CD4-positive, CD25-positive, alpha-beta regulatory T cell (primary cell): ENCODE results near the gene QPRT. TPM values are rescaled to one million over a fixed set of nuclear protein-coding genes. Genes with fewer than 3 reads are reported as not detected.
A peak's percentile ranks its signal among the peaks of the same experiment; 100 is the strongest.
"Not testable (repeated sequence)": the region's sequence is repeated elsewhere in the genome, so short reads cannot be mapped to it uniquely, and the experiment has no call there.

ENCODE experiments used
- ATAC-seq, 2 donors: fragments of 150-1000 bp; cut with Tn5 transposase; one replicate each; pipeline ENCODE4 v1.10.0; 2021; ENCODE audit warnings: low read depth in 2 of 2, moderate number of reproducible peaks in 2 of 2, moderate library complexity in 1 of 2
- DNase-seq, 3 donors: peaks; one replicate each; pipeline versions ENCODE4 v3.0.0 to v3.0.0-alpha.2; 2012 to 2022; ENCODE audit warnings: mixed read lengths in 1 of 3
- H3K27ac ChIP-seq: one replicate; pipeline ENCODE4 v1.7.0; 2013; ENCODE audit warnings: mild to moderate bottlenecking, low read length; ENCODE audit not compliant: insufficient read depth, poor library complexity, severe bottlenecking
- H3K27me3 ChIP-seq: one replicate; pipeline ENCODE4 v1.7.0; 2013; ENCODE audit warnings: low read length; ENCODE audit not compliant: control insufficient read depth, insufficient read depth
- H3K36me3 ChIP-seq: one replicate; pipeline ENCODE4 v1.7.0; 2013; ENCODE audit warnings: mild to moderate bottlenecking, low read length, moderate library complexity; ENCODE audit not compliant: control insufficient read depth, insufficient read depth
- H3K4me1 ChIP-seq: 2 replicates; pipeline ENCODE4 v1.7.0; 2013; ENCODE audit warnings: mild to moderate bottlenecking, low read length; ENCODE audit not compliant: insufficient read depth, control insufficient read depth, poor library complexity, severe bottlenecking
- H3K4me3 ChIP-seq: one replicate; pipeline ENCODE4 v1.7.0; 2013; ENCODE audit warnings: low read depth, mild to moderate bottlenecking, low read length, moderate library complexity
- H3K9me3 ChIP-seq, 2 experiments: 1 replicate in 1 of 2; 2 replicates in 1 of 2; pipeline ENCODE4 v1.7.0; 2013; ENCODE audit warnings: low read length in 2 of 2, mild to moderate bottlenecking in 1 of 2, moderate library complexity in 1 of 2; ENCODE audit not compliant: control insufficient read depth in 2 of 2
- H3K27ac Mint-ChIP-seq, 3 donors: one replicate each; pipeline ENCODE4 v1.8.0; 2020 to 2022; ENCODE audit warnings: mild to moderate bottlenecking in 3 of 3, mixed read lengths in 3 of 3, moderate library complexity in 2 of 3
- H3K27me3 Mint-ChIP-seq: one replicate; pipeline ENCODE4 v1.8.0; 2022; ENCODE audit warnings: mild to moderate bottlenecking, mixed read lengths
- H3K36me3 Mint-ChIP-seq: one replicate; pipeline ENCODE4 v1.8.0; 2020; ENCODE audit warnings: mixed read lengths
- H3K4me1 Mint-ChIP-seq, 4 donors: one replicate each; pipeline ENCODE4 v1.8.0; 2020 to 2022; ENCODE audit warnings: mixed read lengths in 4 of 4, mild to moderate bottlenecking in 1 of 4
- H3K4me3 Mint-ChIP-seq, 4 donors: one replicate each; pipeline ENCODE4 v1.8.0; 2020 to 2022; ENCODE audit warnings: mild to moderate bottlenecking in 4 of 4, mixed read lengths in 4 of 4, moderate library complexity in 3 of 4
- H3K9me3 Mint-ChIP-seq, 7 donors: one replicate each; pipeline ENCODE4 v1.8.0; 2020 to 2022; ENCODE audit warnings: mixed read lengths in 7 of 7, mild to moderate bottlenecking in 3 of 7, moderate library complexity in 2 of 7
- polyA plus RNA-seq, 4 donors: library from polyadenylated mRNA; unstranded; fragments of 300-500 nt; fragmentation: Illumina TruSeq; gene quantifications; one replicate each; pipeline ENCODE4 v1.2.3, GENCODE V29; 2021
- total RNA-seq: library from RNA; stranded (reverse); gene quantifications from one replicate; pipeline ENCODE4 v1.2.3, GENCODE V29; 2022

QPRT gene
- total and polyA plus RNA-seq, 5 donors from 2014 or later: 0.53 to 2.4 (median 0.72) TPM

GRCh38 chr16:29663807-29664090 lies 15.2 kb upstream of the QPRT start:
- Mint-ChIP-seq H3K9me3 (peaks cover 0 to 2% (median 0%) of the 10 kb centered on the region in 7 donors), H3K27me3 (peaks cover 12% of the 10 kb centered on the region), H3K4me1 (peaks cover 0 to 68% (median 52%) of the 10 kb centered on the region in 4 donors), H3K36me3 (peaks cover 23% of the 10 kb centered on the region), H3K4me3 (peak overlapping the region; percentile 98 to 100 (median 100)), H3K27ac (peak overlapping the region; percentile 95 to 98 (median 98))
- H3K27me3 ChIP-seq: no peaks in the 10 kb centered on the region
- H3K27ac ChIP-seq: peak overlapping the region; percentile 84
- peaks cover 3% of the 10 kb centered on the region for H3K36me3 ChIP-seq
- peak in 1 of 3 donors; percentile 29 for DNase-seq
- H3K4me1 ChIP-seq: peaks cover 68% of the 10 kb centered on the region
- peak overlapping the region; percentile 90 for H3K4me3 ChIP-seq
- no peaks in the 10 kb centered on the region for H3K9me3 ChIP-seq
- ATAC-seq: no peak

DNA sequence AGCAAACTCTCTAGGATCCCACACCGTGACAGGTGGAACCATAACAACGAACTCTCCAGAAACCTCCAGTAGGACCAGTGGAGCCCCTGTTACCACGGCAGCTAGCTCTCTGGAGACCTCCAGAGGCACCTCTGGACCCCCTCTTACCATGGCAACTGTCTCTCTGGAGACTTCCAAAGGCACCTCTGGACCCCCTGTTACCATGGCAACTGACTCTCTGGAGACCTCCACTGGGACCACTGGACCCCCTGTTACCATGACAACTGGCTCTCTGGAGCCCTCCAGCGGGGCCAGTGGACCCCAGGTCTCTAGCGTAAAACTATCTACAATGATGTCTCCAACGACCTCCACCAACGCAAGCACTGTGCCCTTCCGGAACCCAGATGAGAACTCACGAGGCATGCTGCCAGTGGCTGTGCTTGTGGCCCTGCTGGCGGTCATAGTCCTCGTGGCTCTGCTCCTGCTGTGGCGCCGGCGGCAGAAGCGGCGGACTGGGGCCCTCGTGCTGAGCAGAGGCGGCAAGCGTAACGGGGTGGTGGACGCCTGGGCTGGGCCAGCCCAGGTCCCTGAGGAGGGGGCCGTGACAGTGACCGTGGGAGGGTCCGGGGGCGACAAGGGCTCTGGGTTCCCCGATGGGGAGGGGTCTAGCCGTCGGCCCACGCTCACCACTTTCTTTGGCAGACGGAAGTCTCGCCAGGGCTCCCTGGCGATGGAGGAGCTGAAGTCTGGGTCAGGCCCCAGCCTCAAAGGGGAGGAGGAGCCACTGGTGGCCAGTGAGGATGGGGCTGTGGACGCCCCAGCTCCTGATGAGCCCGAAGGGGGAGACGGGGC lies 14.7 kb upstream of the QPRT start:
- H3K4me3 Mint-ChIP-seq: peak overlapping the region; percentile 98 to 100 (median 100)

DNA sequence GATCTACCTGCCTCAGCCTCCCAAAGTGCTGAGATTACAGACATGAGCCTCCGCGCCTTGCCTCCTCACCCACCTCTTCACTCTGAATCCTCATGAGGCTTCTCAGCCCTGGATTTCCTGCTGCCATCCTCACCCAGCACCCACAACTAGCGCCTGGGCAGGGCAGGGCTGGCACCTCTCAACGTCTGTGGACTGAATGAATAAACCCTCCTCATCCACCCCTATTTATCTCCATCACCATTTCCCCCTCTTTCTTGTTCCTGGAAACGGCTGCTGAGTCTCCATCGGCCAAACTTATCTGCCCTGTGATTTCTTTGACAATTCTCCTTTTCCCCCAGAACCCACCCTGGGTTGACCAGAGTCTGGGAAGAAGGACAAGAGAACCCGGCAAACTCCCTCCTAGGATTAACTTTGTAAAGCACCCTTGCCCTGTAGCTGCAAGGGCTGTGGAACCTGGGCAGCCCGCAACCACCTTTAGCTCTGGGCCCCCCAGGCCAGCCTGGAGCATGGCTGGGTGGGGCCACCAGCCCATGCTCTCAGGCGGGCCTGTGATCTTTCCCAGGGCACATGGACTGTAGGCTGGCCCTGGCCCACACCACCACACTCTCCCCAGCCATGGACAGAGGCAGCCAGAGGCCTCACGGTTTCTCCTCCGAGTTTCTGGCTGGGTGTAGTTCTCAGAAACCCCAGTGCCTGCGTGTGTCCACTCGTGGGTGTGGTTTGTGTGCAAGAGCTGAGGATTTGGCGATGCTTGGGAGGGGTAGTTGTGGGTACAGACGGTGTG lies 13.5 kb upstream of the QPRT start:
- ATAC-seq: peak in 1 of 2 donors; percentile 4
- Histone ChIP-seq H3K4me1 (peaks cover 68% of the 10 kb centered on the region), H3K9me3 (no peaks in the 10 kb centered on the region), H3K27ac (peak overlapping the region; percentile 84), H3K36me3 (peaks cover 3% of the 10 kb centered on the region), H3K27me3 (no peaks in the 10 kb centered on the region), H3K4me3 (peak overlapping the region; percentile 90)
- H3K4me3 Mint-ChIP-seq: peak overlapping the region; percentile 98 to 100 (median 100)
- H3K27ac Mint-ChIP-seq: peak overlapping the region; percentile 95 to 99 (median 98)
- DNase-seq: peak in 2 of 3 donors; percentile 32 to 57
- H3K36me3 Mint-ChIP-seq: peaks cover 23% of the 10 kb centered on the region
- H3K4me1 Mint-ChIP-seq: peaks cover 0 to 73% (median 54%) of the 10 kb centered on the region in 4 donors
- H3K27me3 Mint-ChIP-seq: peaks cover 12% of the 10 kb centered on the region
- peaks cover 0 to 2% (median 0%) of the 10 kb centered on the region in 7 donors for H3K9me3 Mint-ChIP-seq

More for the DNA sequence above, 14.7 kb upstream of the QPRT start:
- peak overlapping the region; percentile 95 to 99 (median 98) for H3K27ac Mint-ChIP-seq
- no peaks in the 10 kb centered on the region for H3K9me3 ChIP-seq
- no peaks in the 10 kb centered on the region for H3K27me3 ChIP-seq
- peaks cover 0 to 67% (median 52%) of the 10 kb centered on the region in 4 donors for H3K4me1 Mint-ChIP-seq
- ATAC-seq: peak; percentile 41 to 54
- H3K27ac ChIP-seq: peak overlapping the region; percentile 84
- H3K4me3 ChIP-seq: peak overlapping the region; percentile 90
- H3K9me3 Mint-ChIP-seq: peaks cover 0 to 2% (median 0%) of the 10 kb centered on the region in 7 donors
- H3K36me3 Mint-ChIP-seq: peaks cover 23% of the 10 kb centered on the region
- peak; percentile 29 to 58 (median 49) for DNase-seq
- peaks cover 68% of the 10 kb centered on the region for H3K4me1 ChIP-seq
- peaks cover 12% of the 10 kb centered on the region for H3K27me3 Mint-ChIP-seq
- H3K36me3 ChIP-seq: peaks cover 3% of the 10 kb centered on the region

DNA sequence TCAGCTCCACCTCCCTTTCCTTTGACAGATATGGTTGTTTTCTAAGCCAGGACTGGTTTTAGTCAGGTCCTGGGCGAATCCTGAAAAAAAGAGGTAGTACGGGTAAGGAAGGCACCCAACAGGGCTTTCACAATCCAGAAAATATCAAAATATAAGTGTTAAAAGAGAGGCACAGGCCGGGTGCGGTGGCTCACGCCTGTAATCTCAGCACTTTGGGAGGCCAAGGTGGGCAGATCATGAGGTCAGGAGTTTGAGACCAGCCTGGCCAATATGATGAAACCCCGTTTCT lies 11.7 kb upstream of the QPRT start:
- H3K9me3 Mint-ChIP-seq, H3K9me3 ChIP-seq, H3K36me3 ChIP-seq, DNase-seq, H3K27me3 ChIP-seq, ATAC-seq: not testable (repeated sequence)
- Mint-ChIP-seq H3K36me3 (peaks cover 30% of the 10 kb centered on the region), H3K27me3 (peaks cover 12% of the 10 kb centered on the region), H3K27ac (peak overlapping the region in 2 of 3 donors; percentile 95 to 98), H3K4me1 (peaks cover 0 to 63% (median 47%) of the 10 kb centered on the region in 4 donors), H3K4me3 (peak overlapping the region; percentile 98 to 100 (median 100))
- H3K4me1 ChIP-seq: peaks cover 56% of the 10 kb centered on the region
- peak overlapping the region; percentile 84 for H3K27ac ChIP-seq
- H3K4me3 ChIP-seq: peak overlapping the region; percentile 90

- peak overlapping the region; percentile 84 for H3K27ac ChIP-seq
- no peak for ATAC-seq
- H3K9me3 ChIP-seq: no peaks in the 10 kb centered on the region
- H3K27me3 ChIP-seq: no peaks in the 10 kb centered on the region
- peaks cover 0 to 2% (median 0%) of the 10 kb centered on the region in 7 donors for H3K9me3 Mint-ChIP-seq
- peaks cover 0 to 58% (median 42%) of the 10 kb centered on the region in 4 donors for H3K4me1 Mint-ChIP-seq
- H3K4me3 Mint-ChIP-seq: peak overlapping the region in 1 of 4 donors; percentile 59
- H3K4me3 ChIP-seq: no peak overlapping the region
- H3K27ac Mint-ChIP-seq: peak overlapping the region; percentile 53 to 75 (median 69)
- peaks cover 9% of the 10 kb centered on the region for H3K36me3 ChIP-seq
- H3K36me3 Mint-ChIP-seq: peaks cover 30% of the 10 kb centered on the region
- peaks cover 51% of the 10 kb centered on the region for H3K4me1 ChIP-seq
- DNase-seq: no peak
- H3K27me3 Mint-ChIP-seq: peaks cover 12% of the 10 kb centered on the region
These were observed 11.2 kb upstream of the QPRT start for GRCh38 chr16:29667755-29668154.

DNA sequence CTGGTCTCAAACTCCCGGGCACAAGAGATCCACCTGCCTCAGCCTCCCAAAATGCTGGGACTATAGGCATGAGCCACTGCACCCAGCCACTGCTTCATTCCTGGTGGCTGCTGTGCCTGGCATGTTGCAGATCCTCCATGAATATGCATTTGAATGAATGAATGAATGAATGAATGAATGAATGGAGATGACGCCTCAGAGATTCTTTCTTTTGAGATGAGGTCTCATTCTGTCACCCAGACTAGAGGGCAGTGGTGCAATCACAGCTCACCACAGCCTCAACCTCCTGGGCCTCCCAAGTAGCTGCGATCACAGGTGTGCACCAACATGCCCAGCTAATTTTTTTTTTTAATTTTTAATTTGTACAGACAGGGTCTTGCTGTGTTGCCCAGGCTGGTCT lies 10.7 kb upstream of the QPRT start:
- Mint-ChIP-seq H3K36me3 (peaks cover 30% of the 10 kb centered on the region), H3K9me3 (peaks cover 0 to 2% (median 0%) of the 10 kb centered on the region in 7 donors), H3K27ac (peak overlapping the region in 1 of 3 donors; percentile 75), H3K27me3 (peaks cover 12% of the 10 kb centered on the region), H3K4me3 (no peak overlapping the region), H3K4me1 (peaks cover 0 to 58% (median 40%) of the 10 kb centered on the region in 4 donors)
- DNase-seq (no peak), ATAC-seq (no peak)
- peaks cover 49% of the 10 kb centered on the region for H3K4me1 ChIP-seq
- no peaks in the 10 kb centered on the region for H3K9me3 ChIP-seq
- H3K4me3 ChIP-seq: no peak overlapping the region
- no peak overlapping the region for H3K27ac ChIP-seq
- H3K36me3 ChIP-seq: peaks cover 9% of the 10 kb centered on the region
- no peaks in the 10 kb centered on the region for H3K27me3 ChIP-seq

DNA sequence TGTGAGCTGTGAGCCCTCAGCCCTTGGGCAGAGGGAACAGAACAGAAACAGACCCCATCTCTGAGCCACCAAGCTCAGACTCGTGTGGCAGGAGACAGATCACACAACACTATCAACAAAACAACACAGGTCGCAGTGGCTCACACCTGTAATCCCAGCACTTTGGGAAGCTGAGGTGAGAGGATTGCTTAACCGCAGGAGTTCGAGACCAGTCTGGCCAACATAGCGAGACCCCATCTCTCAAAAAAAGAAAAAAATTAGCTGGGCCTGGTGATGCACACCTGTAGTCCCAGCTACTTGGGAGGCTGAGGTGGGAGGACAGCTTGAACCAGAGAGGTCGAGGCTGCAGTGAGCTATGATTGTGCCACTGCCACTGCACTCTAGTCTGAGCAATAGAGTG lies 5.5 kb upstream of the QPRT start:
- peak overlapping the region in 1 of 4 donors; percentile 18 for H3K4me3 Mint-ChIP-seq
- Histone ChIP-seq H3K4me3 (no peak overlapping the region), H3K9me3 (no peaks in the 10 kb centered on the region), H3K36me3 (peaks cover 6% of the 10 kb centered on the region), H3K27ac (no peak overlapping the region), H3K4me1 (no peaks in the 10 kb centered on the region), H3K27me3 (no peaks in the 10 kb centered on the region)
- peak overlapping the region in 2 of 3 donors; percentile 36 to 69 for H3K27ac Mint-ChIP-seq
- H3K9me3 Mint-ChIP-seq: no peaks in the 10 kb centered on the region
- H3K36me3 Mint-ChIP-seq: peaks cover 8% of the 10 kb centered on the region
- ATAC-seq: no peak
- peaks cover 0 to 27% (median 16%) of the 10 kb centered on the region in 4 donors for H3K4me1 Mint-ChIP-seq
- H3K27me3 Mint-ChIP-seq: no peaks in the 10 kb centered on the region
- no peak for DNase-seq
